ENCODE measurements around the gene YBX3. TPM values are rescaled to one million over a fixed set of nuclear protein-coding genes. Genes with fewer than 3 reads are reported as not detected.

Gene YBX3
- total RNA-seq, 4 donors from 2014 or later: 264 to 714 (median 382) TPM

GRCh38 chr12:10740182-10740581 is 17.1 kb upstream of the YBX3 start:
- Histone ChIP-seq H3K4me3 (no peak overlapping the region), H3K9me3 (no peaks in the 10 kb centered on the region), H3K4me1 (peaks cover 0 to 11% (median 0%) of the 10 kb centered on the region in 4 donors), H3K27me3 (no peaks in the 10 kb centered on the region), H3K27ac (no peak overlapping the region), H3K36me3 (no peaks in the 10 kb centered on the region)
- DNase-seq (ENCODE audit: low spot score in 2 of 2): no peak
- 49 to 59% methylated on average over 1 of the region's 1 CpG for WGBS, 2 donors
- TF ChIP-seq, protein P1, sequence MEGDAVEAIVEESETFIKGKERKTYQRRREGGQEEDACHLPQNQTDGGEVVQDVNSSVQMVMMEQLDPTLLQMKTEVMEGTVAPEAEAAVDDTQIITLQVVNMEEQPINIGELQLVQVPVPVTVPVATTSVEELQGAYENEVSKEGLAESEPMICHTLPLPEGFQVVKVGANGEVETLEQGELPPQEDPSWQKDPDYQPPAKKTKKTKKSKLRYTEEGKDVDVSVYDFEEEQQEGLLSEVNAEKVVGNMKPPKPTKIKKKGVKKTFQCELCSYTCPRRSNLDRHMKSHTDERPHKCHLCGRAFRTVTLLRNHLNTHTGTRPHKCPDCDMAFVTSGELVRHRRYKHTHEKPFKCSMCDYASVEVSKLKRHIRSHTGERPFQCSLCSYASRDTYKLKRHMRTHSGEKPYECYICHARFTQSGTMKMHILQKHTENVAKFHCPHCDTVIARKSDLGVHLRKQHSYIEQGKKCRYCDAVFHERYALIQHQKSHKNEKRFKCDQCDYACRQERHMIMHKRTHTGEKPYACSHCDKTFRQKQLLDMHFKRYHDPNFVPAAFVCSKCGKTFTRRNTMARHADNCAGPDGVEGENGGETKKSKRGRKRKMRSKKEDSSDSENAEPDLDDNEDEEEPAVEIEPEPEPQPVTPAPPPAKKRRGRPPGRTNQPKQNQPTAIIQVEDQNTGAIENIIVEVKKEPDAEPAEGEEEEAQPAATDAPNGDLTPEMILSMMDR (IDR thresholded peaks at IDR 0.05): no peak
- TF ChIP-seq POLR2A (IDR thresholded peaks at IDR 0.05): no peak
- no peak for TF ChIP-seq EP300 (IDR thresholded peaks at IDR 0.05)

DNA sequence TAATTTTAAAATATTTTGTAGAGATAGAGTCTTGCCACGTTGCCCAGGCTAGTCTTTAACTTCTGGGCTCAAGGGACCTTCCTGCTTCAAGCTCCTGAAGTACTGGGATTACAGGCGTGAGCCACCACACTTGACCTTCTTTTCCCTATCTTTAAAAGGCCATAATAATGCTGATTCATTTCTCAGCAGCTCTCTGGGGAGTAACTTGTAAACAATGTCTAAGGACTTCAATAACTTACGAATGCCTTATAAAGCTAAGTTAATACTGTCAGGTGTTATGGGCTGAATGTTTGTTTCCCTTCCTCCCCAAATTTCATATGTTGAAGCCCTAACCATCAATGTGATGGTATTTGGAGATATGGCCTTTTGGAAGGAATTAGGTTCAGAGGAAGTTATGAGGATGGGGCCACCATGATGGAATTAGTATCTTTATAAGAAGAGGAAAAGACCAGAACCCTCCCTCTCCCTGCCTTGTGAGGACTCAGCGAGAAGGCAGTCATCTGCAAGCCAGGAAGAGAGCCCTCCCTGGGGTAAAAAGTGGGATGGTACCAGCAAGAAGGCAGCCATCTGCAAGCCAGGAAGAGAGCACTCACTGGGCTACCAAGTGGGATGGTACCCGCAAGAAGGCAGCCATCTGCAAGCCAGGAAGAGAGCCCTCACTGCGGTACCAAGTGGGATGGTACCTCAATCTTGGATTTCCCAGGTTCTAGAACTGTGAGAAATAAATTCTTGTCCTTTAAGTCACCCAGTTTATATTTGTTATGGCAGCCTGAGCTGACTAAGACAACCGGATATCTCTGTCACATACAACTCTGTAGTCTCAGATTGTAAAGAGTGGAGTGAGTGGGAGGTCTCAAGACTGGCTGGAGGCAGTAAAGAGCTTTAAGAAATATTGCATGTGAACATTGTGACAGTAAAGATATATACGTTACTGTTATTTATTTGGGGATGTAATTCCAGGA is 16.3 kb upstream of the YBX3 start:
- Histone ChIP-seq H3K9me3 (no peaks in the 10 kb centered on the region), H3K4me3 (no peak overlapping the region), H3K27me3 (no peaks in the 10 kb centered on the region), H3K4me1 (peaks cover 0 to 11% (median 0%) of the 10 kb centered on the region in 4 donors), H3K27ac (no peak overlapping the region), H3K36me3 (no peaks in the 10 kb centered on the region)
- DNase-seq (ENCODE audit: low spot score in 2 of 2): no peak
- no peak for TF ChIP-seq POLR2A (IDR thresholded peaks at IDR 0.05)
- TF ChIP-seq, protein P1 (IDR thresholded peaks at IDR 0.05): no peak
- no peak for TF ChIP-seq EP300 (IDR thresholded peaks at IDR 0.05)
- 82 to 87% methylated on average over 8 of the region's 8 CpGs for WGBS, 2 donors

DNA sequence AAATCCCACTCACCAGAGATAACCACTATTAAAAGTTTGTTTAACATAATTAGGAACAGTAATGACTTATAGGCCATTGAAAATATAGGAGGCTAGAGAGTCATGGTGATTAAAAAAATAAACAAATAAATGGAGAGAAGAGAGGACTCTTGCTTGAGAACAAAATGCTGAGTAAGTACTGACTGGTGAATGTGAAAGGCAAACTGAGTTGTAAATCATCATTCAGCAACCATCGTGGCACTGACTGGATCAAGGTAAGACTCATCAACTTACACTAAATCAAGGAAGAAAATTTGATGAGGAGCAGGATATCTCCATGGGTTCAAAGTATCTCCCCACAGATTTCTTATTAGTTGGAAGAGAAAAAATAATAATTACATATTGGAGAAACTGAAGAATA is 14.1 kb upstream of the YBX3 start:
- Histone ChIP-seq H3K4me3 (no peak overlapping the region), H3K27ac (no peak overlapping the region), H3K27me3 (peaks cover 0 to 5% of the 10 kb centered on the region in 2 donors), H3K36me3 (no peaks in the 10 kb centered on the region), H3K9me3 (no peaks in the 10 kb centered on the region), H3K4me1 (peaks cover 0 to 11% (median 0%) of the 10 kb centered on the region in 4 donors)
- no peak for DNase-seq (ENCODE audit: low spot score in 2 of 2)
- WGBS, 2 donors: 80 to 86% methylated on average over 1 of the region's 1 CpG
- TF ChIP-seq, protein P1 (IDR thresholded peaks at IDR 0.05): no peak
- no peak for TF ChIP-seq POLR2A (IDR thresholded peaks at IDR 0.05)
- no peak for TF ChIP-seq EP300 (IDR thresholded peaks at IDR 0.05)

DNA sequence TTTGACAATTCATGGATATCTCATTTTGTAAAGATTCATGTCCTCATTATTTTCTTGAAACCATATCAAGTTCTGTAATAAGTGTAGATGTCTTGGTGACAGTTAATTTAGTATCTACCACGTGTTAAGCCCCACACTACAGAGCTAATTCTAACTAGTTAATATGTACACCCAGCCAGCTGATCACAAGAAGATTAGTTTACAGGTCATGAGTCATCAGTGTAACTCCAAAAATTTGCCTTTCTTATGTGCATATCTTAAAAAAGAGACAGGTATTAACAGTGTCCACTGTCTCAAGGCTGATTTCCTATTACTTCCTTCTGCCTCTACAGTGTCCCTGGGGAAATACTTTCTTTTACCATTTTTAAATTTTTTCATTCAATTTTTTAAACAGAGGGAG is 13.3 kb upstream of the YBX3 start:
- H3K27me3 ChIP-seq: peaks cover 0 to 5% of the 10 kb centered on the region in 2 donors
- no peak for DNase-seq (ENCODE audit: low spot score in 2 of 2)
- WGBS, 2 donors: 79 to 87% methylated on average over 1 of the region's 1 CpG
- H3K36me3 ChIP-seq: no peaks in the 10 kb centered on the region
- no peak overlapping the region for H3K4me3 ChIP-seq
- no peak overlapping the region for H3K27ac ChIP-seq
- no peaks in the 10 kb centered on the region for H3K9me3 ChIP-seq
- peaks cover 0 to 4% (median 0%) of the 10 kb centered on the region in 4 donors for H3K4me1 ChIP-seq
- TF ChIP-seq, protein P1 (IDR thresholded peaks at IDR 0.05): no peak
- TF ChIP-seq POLR2A (IDR thresholded peaks at IDR 0.05) (no peak), EP300 (IDR thresholded peaks at IDR 0.05) (no peak)

DNA sequence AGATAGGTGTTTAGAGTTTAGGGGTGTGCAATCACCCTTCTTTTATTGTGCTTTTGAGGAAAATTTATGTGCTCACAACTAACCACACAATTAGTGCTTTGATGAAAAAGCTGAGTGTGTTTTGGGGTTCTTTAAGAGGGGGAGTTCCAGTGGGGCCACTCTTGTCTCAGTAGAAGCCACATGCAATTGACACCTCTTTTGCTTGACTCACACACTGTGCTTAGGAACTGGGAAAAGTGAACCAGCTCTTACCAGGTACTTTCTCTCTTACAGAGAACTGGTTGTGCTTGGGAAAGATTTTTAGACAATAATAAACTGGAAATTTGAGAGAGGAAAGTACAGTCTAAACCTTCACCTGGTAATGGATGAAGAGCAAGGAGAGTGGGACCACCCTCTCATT is 12.3 kb upstream of the YBX3 start:
- peaks cover 0 to 5% of the 10 kb centered on the region in 2 donors for H3K27me3 ChIP-seq

More for the DNA sequence above, 12.3 kb upstream of the YBX3 start:
- Histone ChIP-seq H3K9me3 (no peaks in the 10 kb centered on the region), H3K4me3 (no peak overlapping the region), H3K27ac (no peak overlapping the region), H3K36me3 (no peaks in the 10 kb centered on the region), H3K4me1 (no peaks in the 10 kb centered on the region)
- DNase-seq (ENCODE audit: low spot score in 2 of 2): no peak
- no peak for TF ChIP-seq POLR2A (IDR thresholded peaks at IDR 0.05)
- TF ChIP-seq, protein P1 (IDR thresholded peaks at IDR 0.05): no peak
- TF ChIP-seq EP300 (IDR thresholded peaks at IDR 0.05): no peak
